ENCODE data around the gene RPL39L. TPM values are rescaled to one million over a fixed set of nuclear protein-coding genes. Genes with fewer than 3 reads are reported as not detected.

RPL39L gene
- total RNA-seq, 4 donors from 2014 or later = 5.4 to 8.9 (median 7.4) TPM

- ATAC-seq = no peak
- H3K27ac ChIP-seq = no peak overlapping the region
- no peak overlapping the region for H3K4me3 ChIP-seq
- H3K27me3 ChIP-seq = no peaks in the 10 kb centered on the region
- WGBS, 2 donors (ENCODE audit: low coverage in 1 of 2) = 100% methylated on average over 1 to 2 of the region's 2 CpGs
- H3K9me3 ChIP-seq = no peaks in the 10 kb centered on the region
- TF ChIP-seq POLR2AphosphoS5 (IDR thresholded peaks at IDR 0.05) (no peak), CTCF (IDR thresholded peaks at IDR 0.05) (no peak), EP300 (IDR thresholded peaks at IDR 0.05) (no peak), POLR2A (IDR thresholded peaks at IDR 0.05) (no peak)
- peaks cover 0 to 7% of the 10 kb centered on the region in 2 donors for H3K36me3 ChIP-seq
- H3K4me1 ChIP-seq = no peaks in the 10 kb centered on the region
These were observed 6.6 kb downstream of the RPL39L start for GRCh38 chr3:187132666-187133065.

DNA sequence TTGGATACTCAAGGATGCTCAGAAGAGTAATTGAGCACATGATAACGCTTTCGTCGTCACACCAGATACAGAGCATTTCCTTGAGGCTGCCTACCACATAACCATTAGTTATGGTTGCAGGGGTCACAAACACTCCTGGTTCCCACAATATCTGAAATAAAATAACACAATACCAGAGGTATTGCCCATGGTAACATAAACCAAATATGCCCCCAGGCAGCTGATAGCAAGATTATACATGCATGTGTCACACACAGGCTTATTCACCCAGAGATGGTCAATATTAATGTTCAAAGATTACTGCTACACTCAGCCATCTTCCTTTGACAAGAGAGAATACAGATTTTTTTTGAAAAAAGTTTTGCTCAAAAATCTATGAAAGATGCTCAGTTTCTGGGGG is 7.3 kb downstream of the RPL39L start:
- no peak for TF ChIP-seq POLR2A (IDR thresholded peaks at IDR 0.05)
- TF ChIP-seq POLR2AphosphoS5 (IDR thresholded peaks at IDR 0.05) = no peak
- no peak for TF ChIP-seq CTCF (IDR thresholded peaks at IDR 0.05)
- TF ChIP-seq EP300 (IDR thresholded peaks at IDR 0.05) = no peak
- no peaks in the 10 kb centered on the region for H3K27me3 ChIP-seq
- H3K4me1 ChIP-seq = no peaks in the 10 kb centered on the region
- H3K36me3 ChIP-seq = peaks cover 0 to 7% of the 10 kb centered on the region in 2 donors
- no peak overlapping the region for H3K27ac ChIP-seq
- no peaks in the 10 kb centered on the region for H3K9me3 ChIP-seq
- no peak for ATAC-seq
- WGBS, 2 donors (ENCODE audit: low coverage in 1 of 2) = 77 to 87% methylated on average over 3 of the region's 3 CpGs
- H3K4me3 ChIP-seq = no peak overlapping the region

DNA sequence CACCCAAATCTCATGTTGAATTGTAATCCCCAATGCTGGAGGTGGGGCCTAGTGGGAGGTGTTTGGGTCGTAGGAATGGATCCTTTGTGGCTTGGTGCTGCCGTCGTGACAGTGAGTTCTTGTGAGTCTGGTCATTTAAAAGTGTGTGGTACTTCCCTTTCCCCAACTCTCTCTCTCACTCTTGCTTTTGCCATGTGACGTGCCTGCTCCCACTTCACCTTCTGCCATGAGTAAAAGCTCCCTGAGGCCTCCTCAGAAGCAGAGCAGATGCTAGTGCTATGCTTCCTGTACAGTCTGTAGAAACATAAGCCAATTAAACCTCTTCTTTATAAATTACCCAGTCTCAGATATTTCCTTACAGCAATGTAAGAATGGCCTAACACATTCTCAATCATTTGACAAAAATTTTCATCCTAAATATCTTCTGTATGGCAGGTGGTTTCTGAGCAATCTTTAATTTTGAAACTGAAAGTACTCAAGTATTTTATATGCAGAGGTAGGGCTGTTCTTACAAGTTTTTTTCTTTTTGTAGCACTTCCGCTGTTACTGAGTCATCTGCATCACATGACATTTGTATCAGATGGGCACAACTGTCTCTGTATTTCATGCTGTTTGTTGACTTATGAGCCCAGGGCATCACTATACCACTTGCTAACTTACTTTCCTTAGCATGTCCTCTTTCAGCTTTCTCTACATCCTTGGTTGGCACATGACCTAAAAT is 8.8 kb downstream of the RPL39L start:
- TF ChIP-seq EP300 (IDR thresholded peaks at IDR 0.05) (no peak), POLR2A (IDR thresholded peaks at IDR 0.05) (no peak), POLR2AphosphoS5 (IDR thresholded peaks at IDR 0.05) (no peak), CTCF (IDR thresholded peaks at IDR 0.05) (no peak)
- peak; percentile 36 for ATAC-seq
- Histone ChIP-seq H3K4me1 (no peaks in the 10 kb centered on the region), H3K36me3 (peaks cover 0 to 7% of the 10 kb centered on the region in 2 donors), H3K4me3 (no peak overlapping the region), H3K9me3 (no peaks in the 10 kb centered on the region), H3K27me3 (no peaks in the 10 kb centered on the region), H3K27ac (peak overlapping the region in 1 of 4 donors; percentile 41)
- WGBS, 2 donors (ENCODE audit: low coverage in 1 of 2) = 78 to 100% methylated on average over 3 to 5 of the region's 5 CpGs

GRCh38 chr3:187125319-187126031 is 13.8 kb downstream of the RPL39L start:
- ATAC-seq = no peak
- Histone ChIP-seq H3K4me3 (no peak overlapping the region), H3K27me3 (no peaks in the 10 kb centered on the region), H3K4me1 (no peaks in the 10 kb centered on the region), H3K9me3 (no peaks in the 10 kb centered on the region), H3K36me3 (peaks cover 0 to 9% of the 10 kb centered on the region in 2 donors), H3K27ac (no peak overlapping the region)
- no peak for TF ChIP-seq POLR2A (IDR thresholded peaks at IDR 0.05)
- no peak for TF ChIP-seq POLR2AphosphoS5 (IDR thresholded peaks at IDR 0.05)
- TF ChIP-seq EP300 (IDR thresholded peaks at IDR 0.05) = no peak
- TF ChIP-seq CTCF (IDR thresholded peaks at IDR 0.05) = no peak
- 89% methylated on average over 4 to 5 of the region's 6 CpGs for WGBS, 2 donors (ENCODE audit: low coverage in 1 of 2)
